GM12864 (cell line): Measurements from ENCODE around the gene ADAMTS9.

Experiments
- DNase-seq: peaks from one replicate; pipeline ENCODE4 v3.0.0-alpha.2; 2011; ENCODE audit warnings: low read depth
- H3K4me3 ChIP-seq: 2 replicates; pipeline ENCODE4 v1.5.1; 2011; ENCODE audit warnings: mild to moderate bottlenecking, low read depth, low read length, control low read depth
- TF ChIP-seq, protein P1 (sequence below): IDR thresholded peaks from 2 replicates; pipeline ENCODE4 v1.5.1; 2011; ENCODE audit warnings: low read depth, mild to moderate bottlenecking, moderate library complexity, low read length, control low read depth, inconsistent platforms; ENCODE audit errors: missing control alignments

The ADAMTS9 gene

DNA sequence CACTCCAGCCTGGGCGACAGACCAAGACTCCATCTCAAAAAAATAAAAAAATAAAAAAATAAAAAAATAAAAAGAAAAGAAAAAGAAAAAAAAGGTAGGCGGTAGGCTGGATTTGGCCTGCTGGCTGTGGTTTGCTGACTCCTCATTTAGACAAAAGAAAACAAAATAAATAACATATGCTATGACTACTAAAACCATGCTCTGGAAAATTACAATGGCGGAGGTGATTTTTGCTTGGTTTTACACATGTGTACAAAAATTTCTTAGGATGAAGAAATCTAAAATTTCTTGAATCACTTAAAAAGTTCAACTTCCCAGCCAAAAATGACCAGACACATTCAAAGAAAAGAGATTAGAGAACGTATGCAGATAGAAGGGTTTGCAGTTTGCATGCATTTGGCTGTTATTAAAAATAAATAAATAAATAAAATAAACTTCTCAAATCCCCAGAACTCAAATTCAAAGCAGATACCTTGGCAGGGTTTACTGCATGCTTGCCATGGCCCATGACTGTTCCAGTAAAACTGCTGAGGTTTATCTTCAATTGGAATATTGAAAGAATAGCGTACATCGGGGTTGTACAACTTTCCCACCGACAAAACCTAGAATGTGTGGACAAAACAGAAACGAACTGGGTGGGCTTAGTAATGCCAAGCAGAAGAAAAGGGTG lies 65.9 kb downstream of the ADAMTS9 start:
- TF ChIP-seq, protein P1, sequence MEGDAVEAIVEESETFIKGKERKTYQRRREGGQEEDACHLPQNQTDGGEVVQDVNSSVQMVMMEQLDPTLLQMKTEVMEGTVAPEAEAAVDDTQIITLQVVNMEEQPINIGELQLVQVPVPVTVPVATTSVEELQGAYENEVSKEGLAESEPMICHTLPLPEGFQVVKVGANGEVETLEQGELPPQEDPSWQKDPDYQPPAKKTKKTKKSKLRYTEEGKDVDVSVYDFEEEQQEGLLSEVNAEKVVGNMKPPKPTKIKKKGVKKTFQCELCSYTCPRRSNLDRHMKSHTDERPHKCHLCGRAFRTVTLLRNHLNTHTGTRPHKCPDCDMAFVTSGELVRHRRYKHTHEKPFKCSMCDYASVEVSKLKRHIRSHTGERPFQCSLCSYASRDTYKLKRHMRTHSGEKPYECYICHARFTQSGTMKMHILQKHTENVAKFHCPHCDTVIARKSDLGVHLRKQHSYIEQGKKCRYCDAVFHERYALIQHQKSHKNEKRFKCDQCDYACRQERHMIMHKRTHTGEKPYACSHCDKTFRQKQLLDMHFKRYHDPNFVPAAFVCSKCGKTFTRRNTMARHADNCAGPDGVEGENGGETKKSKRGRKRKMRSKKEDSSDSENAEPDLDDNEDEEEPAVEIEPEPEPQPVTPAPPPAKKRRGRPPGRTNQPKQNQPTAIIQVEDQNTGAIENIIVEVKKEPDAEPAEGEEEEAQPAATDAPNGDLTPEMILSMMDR: no peak
- H3K4me3 ChIP-seq: no peak overlapping the region
- no peak for DNase-seq

DNA sequence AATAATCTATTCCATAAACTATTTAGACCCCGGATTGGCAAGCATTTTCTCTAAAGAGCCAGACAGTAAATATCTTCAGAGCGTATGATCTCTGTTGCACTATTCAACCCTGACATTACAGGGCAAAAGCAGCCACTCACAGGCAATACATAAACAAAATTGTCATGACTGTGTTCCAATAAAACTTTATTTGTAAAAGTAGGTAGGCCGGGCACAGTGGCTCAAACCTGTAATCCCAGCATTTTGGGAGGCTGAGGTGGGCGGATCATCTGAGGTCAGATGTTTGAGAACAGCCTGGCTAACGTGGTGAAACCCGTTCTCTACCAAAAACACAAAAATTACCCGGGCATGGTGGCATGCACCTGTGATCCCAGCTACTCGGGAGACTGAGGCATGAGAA lies 66.5 kb downstream of the ADAMTS9 start:
- DNase-seq: no peak
- no peak overlapping the region for H3K4me3 ChIP-seq
- TF ChIP-seq, protein P1: no peak

DNA sequence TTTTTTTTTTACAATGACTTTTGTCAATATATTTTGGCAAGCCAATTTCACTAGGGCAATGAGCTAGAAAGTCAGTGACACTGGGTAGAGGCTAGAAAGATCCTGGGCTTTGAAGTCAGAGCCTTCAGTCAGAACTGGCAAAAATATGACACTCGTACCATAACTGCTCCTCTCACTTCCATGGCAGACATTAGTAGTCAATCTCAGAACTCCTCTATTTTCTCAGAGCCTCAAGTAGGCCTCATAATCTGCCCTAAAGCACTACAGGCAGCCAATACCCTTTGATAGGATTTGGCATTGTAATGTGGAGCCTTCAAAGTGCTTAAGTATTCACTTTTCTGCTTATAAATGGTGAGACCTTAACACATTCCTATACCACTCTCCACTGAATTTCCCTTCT lies 67.8 kb downstream of the ADAMTS9 start:
- TF ChIP-seq, protein P1: no peak
- no peak for DNase-seq
- H3K4me3 ChIP-seq: no peak overlapping the region

DNA sequence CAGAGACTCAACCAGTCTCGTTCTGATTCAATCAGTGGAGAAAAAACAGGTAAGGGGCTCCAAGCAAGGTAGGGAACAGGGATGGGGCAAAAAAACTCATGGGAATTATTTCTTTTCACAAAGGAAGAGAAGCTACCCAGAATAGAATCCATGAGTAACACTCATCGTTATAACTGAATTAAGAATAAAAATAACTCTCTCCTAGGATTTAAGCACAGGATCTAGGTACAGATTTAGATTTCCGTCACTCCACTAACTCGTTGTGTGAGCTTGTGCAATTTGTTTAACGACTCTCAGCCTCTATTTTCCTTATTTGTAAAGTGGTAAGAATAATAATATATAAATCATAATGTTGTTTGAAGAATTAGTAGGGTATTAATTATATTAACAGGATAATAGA lies 68.6 kb downstream of the ADAMTS9 start:
- DNase-seq: no peak
- TF ChIP-seq, protein P1: no peak
- H3K4me3 ChIP-seq: no peak overlapping the region

DNA sequence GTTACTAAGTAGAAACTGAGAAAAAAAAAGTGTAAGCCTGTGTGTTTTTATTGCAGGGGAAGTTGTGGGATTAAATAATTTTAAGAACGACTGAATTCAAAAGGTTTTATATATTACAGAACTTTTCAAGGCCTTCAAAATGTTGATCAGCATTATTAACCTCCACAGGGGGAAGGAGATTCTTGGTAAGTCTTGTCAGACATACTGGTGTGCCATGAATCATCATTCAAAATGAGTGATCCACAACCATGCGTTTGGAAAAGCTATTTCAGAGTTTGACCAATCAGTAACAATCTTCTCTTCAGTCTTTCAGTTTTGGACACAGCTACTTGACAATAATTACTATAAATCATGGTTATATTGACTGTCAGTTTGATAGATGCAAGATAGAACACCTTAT lies 70.2 kb downstream of the ADAMTS9 start:
- DNase-seq: no peak
- no peak overlapping the region for H3K4me3 ChIP-seq
- TF ChIP-seq, protein P1: no peak

DNA sequence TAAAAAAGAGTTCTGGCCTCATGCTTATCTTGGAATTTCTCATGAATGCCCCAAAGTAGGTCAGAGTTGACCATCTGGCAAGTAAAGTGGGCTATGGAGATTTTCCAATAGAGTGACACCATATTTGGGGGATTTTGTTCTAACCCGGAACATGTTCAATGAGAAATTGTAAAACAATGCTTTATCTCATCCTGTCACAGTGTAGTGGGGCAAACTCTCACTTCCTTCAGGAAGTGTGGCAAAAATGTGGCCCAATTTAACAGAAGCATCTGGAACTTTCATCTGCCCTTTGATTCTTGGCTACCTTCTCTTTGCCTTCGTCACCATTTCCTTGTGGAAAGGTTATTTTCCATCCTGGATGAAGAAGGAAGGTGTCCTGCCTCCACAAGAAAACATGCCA lies 70.8 kb downstream of the ADAMTS9 start:
- TF ChIP-seq, protein P1: no peak
- DNase-seq: no peak

DNA sequence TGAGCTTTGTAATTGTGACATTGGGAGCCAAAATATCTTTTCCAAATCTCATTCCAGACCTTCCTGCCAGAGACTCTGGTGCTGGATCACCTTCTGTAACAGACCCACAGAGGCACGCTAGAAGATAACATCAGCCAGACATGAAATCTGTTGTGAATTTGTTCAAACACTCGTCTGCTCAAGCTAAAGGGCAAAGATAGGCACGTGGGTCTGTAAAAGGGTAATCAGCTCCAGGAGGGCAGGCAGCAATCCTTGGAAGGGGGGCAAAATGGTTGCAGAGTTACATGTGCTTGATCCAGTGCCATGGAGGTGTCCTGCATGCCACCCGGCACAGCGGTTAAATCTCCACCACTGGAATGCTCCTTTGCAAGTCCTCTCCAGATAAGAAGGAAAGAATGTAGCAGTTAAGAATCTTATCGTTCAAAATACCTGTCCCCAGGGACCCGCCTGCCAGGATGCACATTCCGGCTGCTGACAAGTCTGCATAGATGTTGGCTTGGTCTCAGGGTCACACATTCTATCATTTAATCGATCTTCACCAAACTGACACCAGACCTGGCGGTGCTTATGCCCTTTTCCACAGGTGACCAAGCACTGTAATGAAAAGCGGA lies 74.8 kb downstream of the ADAMTS9 start:
- DNase-seq: no peak
- H3K4me3 ChIP-seq: no peak overlapping the region
- TF ChIP-seq, protein P1: no peak

More for the DNA sequence above, 70.8 kb downstream of the ADAMTS9 start:
- no peak overlapping the region for H3K4me3 ChIP-seq
